IPS-18c (cell line): ENCODE measurements around the gene MDC1.
"Not testable (repeated sequence)": the region's sequence is repeated elsewhere in the genome, so short reads cannot be mapped to it uniquely, and the experiment has no call there.

ENCODE experiments used
- H3K4me3 ChIP-seq: 2 replicates; pipeline ENCODE4 v1.7.0; 2013; ENCODE audit warnings: low read depth, mild to moderate bottlenecking, low read length, moderate library complexity; ENCODE audit not compliant: insufficient read depth
- H3K9me3 ChIP-seq: one replicate; pipeline ENCODE4 v1.6.1; 2013; ENCODE audit warnings: mild to moderate bottlenecking, low read length, moderate library complexity; ENCODE audit not compliant: control insufficient read depth, insufficient read depth

MDC1 gene

GRCh38 chr6:30730601-30731435, 13.7 kb upstream of the MDC1 start:
- Histone ChIP-seq H3K9me3 (peaks cover 2% of the 10 kb centered on the region), H3K4me3 (no peak overlapping the region)

- Histone ChIP-seq H3K9me3 (no peaks in the 10 kb centered on the region), H3K4me3 (no peak overlapping the region)
These were observed 11.0 kb upstream of the MDC1 start for GRCh38 chr6:30727920-30728553.

DNA sequence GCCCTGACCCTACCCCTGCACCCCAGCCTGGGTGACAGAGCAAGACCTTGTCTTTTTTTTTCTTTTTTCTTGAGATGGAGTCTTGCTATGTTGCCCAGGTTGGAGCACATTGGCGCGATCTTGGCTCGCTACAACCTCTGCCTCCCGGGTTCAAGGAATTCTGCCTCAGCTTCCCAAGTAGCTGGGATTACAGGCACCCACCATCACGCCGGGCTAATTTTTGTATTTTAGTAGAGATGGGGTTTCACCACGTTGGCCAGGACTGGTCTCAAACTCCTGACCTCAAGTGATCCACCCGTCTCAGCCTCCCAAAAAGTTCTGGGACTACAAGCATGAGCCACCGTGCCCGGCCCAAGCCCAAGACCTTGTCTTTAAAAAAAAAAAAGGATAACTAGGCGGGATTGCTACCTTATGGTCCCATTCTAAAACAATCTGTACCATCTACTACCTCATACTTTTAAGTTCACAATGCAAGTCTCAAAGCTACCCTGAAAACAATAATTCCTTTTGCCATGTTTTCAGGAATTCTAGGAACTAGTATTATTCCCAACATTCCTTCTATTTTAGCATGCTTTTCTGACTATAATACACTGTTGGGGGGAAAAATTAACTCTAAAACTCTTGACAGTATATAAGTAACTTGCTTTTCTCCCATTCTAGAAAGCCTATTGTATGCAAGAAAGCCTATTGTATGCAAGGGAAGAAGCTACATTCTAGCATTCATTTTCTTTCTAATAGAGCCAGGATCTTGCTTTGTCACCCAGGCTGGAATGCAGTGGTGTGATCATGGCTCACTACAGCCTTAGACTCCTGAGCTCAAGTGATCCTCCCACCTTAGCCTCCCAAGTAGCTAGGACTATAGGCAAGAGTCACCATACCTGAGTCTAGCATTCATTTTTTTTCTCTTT, 9.7 kb upstream of the MDC1 start:
- Histone ChIP-seq H3K4me3 (no peak overlapping the region), H3K9me3 (no peaks in the 10 kb centered on the region)

GRCh38 chr6:30725713-30726505, 8.8 kb upstream of the MDC1 start:
- Histone ChIP-seq H3K9me3 (no peaks in the 10 kb centered on the region), H3K4me3 (no peak overlapping the region)

GRCh38 chr6:30724906-30725667, 8.0 kb upstream of the MDC1 start:
- no peak overlapping the region for H3K4me3 ChIP-seq
- no peaks in the 10 kb centered on the region for H3K9me3 ChIP-seq

DNA sequence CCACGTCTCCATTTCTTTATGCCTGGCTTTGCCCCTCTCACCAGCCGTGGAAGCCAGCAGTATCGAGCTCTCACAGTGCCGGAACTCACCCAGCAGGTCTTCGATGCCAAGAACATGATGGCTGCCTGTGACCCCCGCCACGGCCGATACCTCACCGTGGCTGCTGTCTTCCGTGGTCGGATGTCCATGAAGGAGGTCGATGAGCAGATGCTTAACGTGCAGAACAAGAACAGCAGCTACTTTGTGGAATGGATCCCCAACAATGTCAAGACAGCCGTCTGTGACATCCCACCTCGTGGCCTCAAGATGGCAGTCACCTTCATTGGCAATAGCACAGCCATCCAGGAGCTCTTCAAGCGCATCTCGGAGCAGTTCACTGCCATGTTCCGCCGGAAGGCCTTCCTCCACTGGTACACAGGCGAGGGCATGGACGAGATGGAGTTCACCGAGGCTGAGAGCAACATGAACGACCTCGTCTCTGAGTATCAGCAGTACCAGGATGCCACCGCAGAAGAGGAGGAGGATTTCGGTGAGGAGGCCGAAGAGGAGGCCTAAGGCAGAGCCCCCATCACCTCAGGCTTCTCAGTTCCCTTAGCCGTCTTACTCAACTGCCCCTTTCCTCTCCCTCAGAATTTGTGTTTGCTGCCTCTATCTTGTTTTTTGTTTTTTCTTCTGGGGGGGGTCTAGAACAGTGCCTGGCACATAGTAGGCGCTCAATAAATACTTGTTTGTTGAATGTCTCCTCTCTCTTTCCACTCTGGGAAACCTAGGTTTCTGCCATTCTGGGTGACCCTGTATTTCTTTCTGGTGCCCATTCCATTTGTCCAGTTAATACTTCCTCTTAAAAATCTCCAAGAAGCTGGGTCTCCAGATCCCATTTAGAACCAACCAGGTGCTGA, 7.0 kb upstream of the MDC1 start:
- H3K9me3 ChIP-seq, H3K4me3 ChIP-seq: not testable (repeated sequence)

- 0 out of 2 replicates have a peak overlapping the region, but pooled peaks have one; percentile 93 for H3K4me3 ChIP-seq
- not testable (repeated sequence) for H3K9me3 ChIP-seq
These were observed 6.2 kb upstream of the MDC1 start for GRCh38 chr6:30723159-30723842.

- H3K9me3 ChIP-seq: no peaks in the 10 kb centered on the region
- H3K4me3 ChIP-seq: peak overlapping the region; percentile 93
These were observed 5.4 kb upstream of the MDC1 start for GRCh38 chr6:30722280-30723112.

DNA sequence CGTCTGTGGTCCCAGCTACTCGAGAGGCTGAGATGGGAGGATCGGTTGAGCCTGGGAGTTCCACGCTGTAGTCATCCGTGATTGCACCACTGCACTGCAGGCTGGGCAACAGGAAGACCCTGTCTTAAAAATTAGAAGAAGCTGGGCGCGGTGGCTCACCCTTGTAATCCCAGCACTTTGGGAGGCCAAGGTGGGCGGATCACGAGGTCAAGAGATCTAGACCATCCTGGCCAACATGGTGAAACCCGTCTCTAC, 4.9 kb upstream of the MDC1 start:
- not testable (repeated sequence) for H3K9me3 ChIP-seq
- H3K4me3 ChIP-seq: peak overlapping the region; percentile 93

GRCh38 chr6:30721198-30722024, 4.3 kb upstream of the MDC1 start:
- H3K4me3 ChIP-seq: peak overlapping the region; percentile 93
- H3K9me3 ChIP-seq: no peaks in the 10 kb centered on the region

- peak overlapping the region; percentile 93 for H3K4me3 ChIP-seq
- no peaks in the 10 kb centered on the region for H3K9me3 ChIP-seq
These were observed 3.7 kb upstream of the MDC1 start for GRCh38 chr6:30720738-30721197.

DNA sequence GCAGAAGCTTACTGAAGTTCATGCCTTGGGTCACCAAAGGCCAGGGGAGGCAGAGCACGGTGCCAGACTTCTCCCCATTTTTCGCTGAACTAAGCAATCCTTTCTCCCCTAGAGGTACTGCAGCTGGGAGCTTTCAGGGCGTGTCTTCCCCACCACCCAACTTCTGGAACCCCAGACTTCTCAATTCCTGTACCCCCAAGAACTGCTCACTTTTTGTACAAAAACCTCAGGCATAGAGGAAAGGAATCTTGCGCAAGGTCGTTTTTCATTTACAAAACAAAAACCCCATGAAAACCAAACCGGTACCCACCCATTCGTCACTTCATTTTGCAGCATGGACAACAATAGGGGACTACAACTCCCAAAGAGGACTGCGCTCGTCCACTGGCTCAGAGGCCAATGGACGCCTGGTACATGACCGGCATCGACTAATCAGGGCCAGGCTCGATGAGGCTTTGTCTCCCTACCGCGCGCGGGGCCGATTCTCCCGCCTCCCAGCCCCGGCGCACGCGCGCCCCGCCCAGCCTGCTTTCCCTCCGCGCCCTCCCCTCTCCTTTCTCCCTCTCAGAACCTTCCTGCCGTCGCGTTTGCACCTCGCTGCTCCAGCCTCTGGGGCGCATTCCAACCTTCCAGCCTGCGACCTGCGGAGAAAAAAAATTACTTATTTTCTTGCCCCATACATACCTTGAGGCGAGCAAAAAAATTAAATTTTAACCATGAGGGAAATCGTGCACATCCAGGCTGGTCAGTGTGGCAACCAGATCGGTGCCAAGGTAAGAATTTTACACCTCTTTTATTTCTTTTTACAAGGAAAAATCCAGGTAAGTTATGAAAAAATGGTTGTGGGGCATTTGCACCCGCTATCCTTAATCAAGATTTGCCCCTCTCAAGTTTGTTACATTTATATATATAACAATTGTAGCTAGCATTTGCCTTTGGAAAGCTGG, 3.0 kb upstream of the MDC1 start, which contains the start of gene TUBB:
Gene TUBB (plus strand): TSS at position 562 of the 947 bp plus-strand sequence. CDS start 155 bp downstream, at position 717.
- H3K4me3 ChIP-seq: peak within 1 kb of the TSS; percentile 93
- H3K9me3 ChIP-seq: no peaks in the 10 kb centered on the region

- H3K4me3 ChIP-seq: peak overlapping the region; percentile 64; the same call in 1 of the 2 replicates
These were observed 2.3 kb upstream of the MDC1 start for GRCh38 chr6:30719356-30719755.

More at GRCh38 chr6:30719356-30719755, 2.3 kb upstream of the MDC1 start:
- H3K9me3 ChIP-seq: no peaks in the 10 kb centered on the region
